IMR-90 (cell line): ENCODE measurements around the gene UBE2V1. TPM values are rescaled to one million over a fixed set of nuclear protein-coding genes. Genes with fewer than 3 reads are reported as not detected.

Source experiments
- ATAC-seq: fragments of 200-7000 bp; cut with Tn5 transposase; 2 replicates; pipeline ENCODE4 v1.9.1; 2020; ENCODE audit warnings: low read depth, mild to moderate bottlenecking, moderate library complexity
- BruUV-seq: library from RNA; stranded (reverse); fragments of 400-500 nt; replicated peaks from 2 replicates; lab custom pipeline; 2021; lab: Mats Ljungman, UMichigan
- CTCF ChIA-PET: fragments of 300-600 bp; formaldehyde crosslinking; extraction: SDS; loops from one replicate; lab custom pipeline; 2021; ENCODE audit warnings: antibody characterized with exemption; lab: Yijun Ruan, JAX
- POLR2A ChIA-PET: fragments of 300-600 bp; sonication (Branson Sonifier 250); formaldehyde crosslinking; loops from one replicate; lab custom pipeline; 2022; ENCODE audit warnings: antibody characterized with exemption; ENCODE audit not compliant: unreplicated experiment; lab: Charles Lee
- DNase-seq: peaks from one replicate; pipeline ENCODE4 v3.0.0; 2013
- H2AFZ ChIP-seq: replicated peaks from 2 replicates; pipeline ENCODE3; 2013; ENCODE audit warnings: low read length, mild to moderate bottlenecking; ENCODE audit not compliant: poor library complexity
- H2AK5ac ChIP-seq: 2 replicates; pipeline ENCODE4 v1.6.1; 2013; ENCODE audit warnings: low read depth, low read length, inconsistent platforms
- H2AK9ac ChIP-seq: replicated peaks from 2 replicates; pipeline ENCODE3; 2013; ENCODE audit warnings: mild to moderate bottlenecking, low read depth, low read length, moderate library complexity; ENCODE audit not compliant: poor library complexity
- H2BK120ac ChIP-seq: 2 replicates; pipeline ENCODE4 v1.6.1; 2013; ENCODE audit warnings: low read depth, low read length, inconsistent platforms
- H2BK15ac ChIP-seq: 3 replicates; pipeline ENCODE4 v1.6.1; 2013; ENCODE audit warnings: low read depth, low read length, inconsistent platforms
- H2BK20ac ChIP-seq: 2 replicates; pipeline ENCODE4 v1.6.1; 2013; ENCODE audit warnings: low read depth, mild to moderate bottlenecking, inconsistent platforms, low read length, moderate library complexity
- H2BK5ac ChIP-seq: 2 replicates; pipeline ENCODE4 v1.6.1; 2013; ENCODE audit warnings: mild to moderate bottlenecking, low read depth, low read length, inconsistent platforms; ENCODE audit not compliant: poor library complexity, severe bottlenecking
- H3K14ac ChIP-seq: replicated peaks from 2 replicates; pipeline ENCODE4 v1.6.1; 2013; ENCODE audit warnings: low read depth, low read length, inconsistent platforms
- H3K18ac ChIP-seq: 2 replicates; pipeline ENCODE4 v1.6.1; 2013; ENCODE audit warnings: low read depth, low read length, control low read depth
- H3K23ac ChIP-seq: 2 replicates; pipeline ENCODE4 v1.6.1; 2013; ENCODE audit warnings: low read depth, low read length, inconsistent platforms
- H3K27ac ChIP-seq: 2 replicates; pipeline ENCODE4 v1.5.1; 2013; ENCODE audit warnings: mild to moderate bottlenecking, control low read depth, low read length; ENCODE audit not compliant: insufficient read depth
- H3K27me3 ChIP-seq: 2 replicates; pipeline ENCODE4 v1.6.1; 2013; ENCODE audit warnings: low read length; ENCODE audit not compliant: control insufficient read depth, insufficient read depth
- H3K36me3 ChIP-seq: 2 replicates; pipeline ENCODE4 v1.6.1; 2013; ENCODE audit warnings: low read length, mixed read lengths; ENCODE audit not compliant: control insufficient read depth, insufficient read depth
- H3K4ac ChIP-seq: 2 replicates; pipeline ENCODE4 v1.6.1; 2013; ENCODE audit warnings: low read depth, low read length, inconsistent platforms
- H3K4me1 ChIP-seq: 2 replicates; pipeline ENCODE4 v1.6.1; 2013; ENCODE audit warnings: low read length, mixed read lengths; ENCODE audit not compliant: control insufficient read depth, insufficient read depth
- H3K4me2 ChIP-seq: 2 replicates; pipeline ENCODE4 v1.6.1; 2013; ENCODE audit warnings: low read depth, mild to moderate bottlenecking, control low read depth, low read length, moderate library complexity
- H3K4me3 ChIP-seq: 2 replicates; pipeline ENCODE4 v1.5.1; 2013; ENCODE audit warnings: low read depth, mild to moderate bottlenecking, control low read depth, low read length, moderate library complexity; ENCODE audit not compliant: insufficient read depth
- H3K56ac ChIP-seq: 2 replicates; pipeline ENCODE4 v1.6.1; 2013; ENCODE audit warnings: low read length, inconsistent platforms; ENCODE audit not compliant: insufficient read depth; ENCODE audit errors: extremely low read depth
- H3K79me1 ChIP-seq, 2 experiments: 2 replicates each; pipeline ENCODE4 v1.6.1; 2013; ENCODE audit warnings: low read length in 2 of 2, inconsistent platforms in 1 of 2, low read depth in 1 of 2
- H3K9ac ChIP-seq: 2 replicates; pipeline ENCODE4 v1.6.1; 2013; ENCODE audit warnings: low read depth, low read length, control low read depth
- H3K9me1 ChIP-seq: 2 replicates; pipeline ENCODE4 v1.6.1; 2013; ENCODE audit warnings: low read length, inconsistent platforms; ENCODE audit not compliant: insufficient read depth
- H3K9me3 ChIP-seq: 2 replicates; pipeline ENCODE4 v1.6.1; 2013; ENCODE audit warnings: low read length; ENCODE audit not compliant: control insufficient read depth, insufficient read depth
- H4K20me1 ChIP-seq: 2 replicates; pipeline ENCODE4 v1.6.1; 2013; ENCODE audit warnings: low read length, inconsistent platforms; ENCODE audit not compliant: insufficient read depth
- H4K5ac ChIP-seq: 2 replicates; pipeline ENCODE4 v1.6.1; 2013; ENCODE audit warnings: mild to moderate bottlenecking, low read depth, low read length, control low read depth
- H4K8ac ChIP-seq, 2 experiments: 2 replicates each; pipeline ENCODE4 v1.6.1; 2013; ENCODE audit warnings: low read depth in 2 of 2, low read length in 2 of 2, control low read depth in 1 of 2, inconsistent platforms in 1 of 2
- H4K91ac ChIP-seq: 2 replicates; pipeline ENCODE4 v1.6.1; 2013; ENCODE audit warnings: low read depth, low read length, inconsistent platforms; ENCODE audit not compliant: insufficient read depth
- BHLHE40 ChIP-seq: fragments of 150-350 bp; IDR thresholded peaks from 2 replicates; pipeline ENCODE4 v1.6.1; 2016; ENCODE audit warnings: mild to moderate bottlenecking, low read depth, low read length
- CEBPB ChIP-seq: IDR thresholded peaks from 2 replicates; pipeline ENCODE4 v1.6.1; 2012; ENCODE audit warnings: low read depth, low read length, improper control_type of control experiment
- CHD1 ChIP-seq: IDR thresholded peaks from 2 replicates; pipeline ENCODE4 v1.6.1; 2012; ENCODE audit warnings: low read depth, low read length, improper control_type of control experiment
- FOS ChIP-seq: fragments of 150-350 bp; IDR thresholded peaks from 2 replicates; pipeline ENCODE4 v1.6.1; 2016; ENCODE audit warnings: low read depth, low read length
- MAFK ChIP-seq: IDR thresholded peaks from 2 replicates; pipeline ENCODE4 v1.6.1; 2012; ENCODE audit warnings: low read depth, low read length, improper control_type of control experiment
- MAZ ChIP-seq: IDR thresholded peaks from 2 replicates; pipeline ENCODE4 v1.6.1; 2012; ENCODE audit warnings: low read depth, mild to moderate bottlenecking, low read length, improper control_type of control experiment, moderate library complexity, borderline replicate concordance
- MXI1 ChIP-seq: IDR thresholded peaks from 2 replicates; pipeline ENCODE4 v1.6.1; 2012; ENCODE audit warnings: low read depth, mild to moderate bottlenecking, low read length, moderate library complexity, borderline replicate concordance
- NFE2L2 ChIP-seq: fragments of 150-350 bp; IDR thresholded peaks from 2 replicates; pipeline ENCODE4 v1.6.1; 2016; ENCODE audit warnings: low read depth, mild to moderate bottlenecking, low read length
- POLR2A ChIP-seq: IDR thresholded peaks from 2 replicates; pipeline ENCODE4 v1.6.1; 2012; ENCODE audit warnings: mild to moderate bottlenecking, low read depth, low read length
- RAD21 ChIP-seq: IDR thresholded peaks from 2 replicates; pipeline ENCODE4 v1.6.1; 2012; ENCODE audit warnings: low read length, improper control_type of control experiment
- RCOR1 ChIP-seq: IDR thresholded peaks from 2 replicates; pipeline ENCODE4 v1.6.1; 2012; ENCODE audit warnings: mild to moderate bottlenecking, low read length, improper control_type of control experiment; ENCODE audit not compliant: insufficient replicate concordance
- RFX5 ChIP-seq: IDR thresholded peaks from 2 replicates; pipeline ENCODE4 v1.8.0; 2012; ENCODE audit warnings: low read depth, mild to moderate bottlenecking, low read length, moderate library complexity
- SMC3 ChIP-seq: fragments of 150-350 bp; IDR thresholded peaks from 2 replicates; pipeline ENCODE4 v1.6.1; 2016; ENCODE audit warnings: low read depth, mild to moderate bottlenecking, antibody characterized with exemption, low read length, moderate library complexity
- WGBS, 2 experiments: methylation state at CpG; one replicate each; pipeline versions ENCODE4 v1.1.5 to v1.1.7; 2013; ENCODE audit warnings: missing lambda C conversion rate in 2 of 2; ENCODE audit not compliant: insufficient read length in 1 of 2; ENCODE audit errors: extremely low coverage in 2 of 2; 5-methylcytosine and 5-hydroxymethylcytosine counted together
- dilution Hi-C: fragments of 300-500 bp; cut with HindIII; formaldehyde crosslinking; loops from one replicate; pipeline ENCODE4 v1.14.3; 2018; ENCODE audit warnings: low sequenced_read_pairs; ENCODE audit not compliant: unreplicated experiment
- in situ Hi-C: fragments of 300-500 bp; cut with MboI; formaldehyde crosslinking; loops from 3 replicates; pipeline ENCODE4 v1.14.3; 2019; ENCODE audit warnings: low sequenced_read_pairs, inconsistent platforms, mixed read lengths
- intact Hi-C: fragments of 100-400 bp; cut with micrococcal nuclease; formaldehyde crosslinking; loops from 2 replicates; pipeline ENCODE4 v1.10.0; 2022
- polyA plus RNA-seq, 3 experiments: library from polyadenylated mRNA; depleted of rRNA; stranded (reverse); fragments of >200 nt; gene quantifications; 2 replicates each; pipeline ENCODE4 v1.2.3, GENCODE V29; 2012; ENCODE audit warnings: low replicate concordance in 1 of 3
- total RNA-seq: library from RNA; depleted of rRNA; stranded (reverse); fragments of >200 nt; gene quantifications from 2 replicates; pipeline ENCODE4 v1.2.3, GENCODE V29; 2012
- TF ChIP-seq, protein P1 (sequence below): fragments of 150-350 bp; IDR thresholded peaks from 2 replicates; pipeline ENCODE4 v1.6.1; 2017; ENCODE audit warnings: mild to moderate bottlenecking, antibody characterized with exemption, low read length, low read depth
- TF ChIP-seq, protein P2 (sequence below): conservative IDR thresholded peaks from 2 replicates; pipeline ENCODE4 v1.5.1; 2012; ENCODE audit warnings: mild to moderate bottlenecking, low read depth, low read length, improper control_type of control experiment
- TF ChIP-seq, protein P3 (sequence below): fragments of 150-350 bp; IDR thresholded peaks from 2 replicates; pipeline ENCODE4 v1.6.1; 2016; ENCODE audit warnings: low read depth, mild to moderate bottlenecking, low read length, moderate library complexity, borderline replicate concordance

UBE2V1 gene
- total and polyA plus RNA-seq, 2 of the 4 experiments (the other 2 are of a cell fraction): 20.1 to 138 TPM

GRCh38 chr20:50036703-50037102, 76.2 kb downstream of the UBE2V1 start:
- Histone ChIP-seq H4K8ac (no peak overlapping the region), H2BK20ac (no peak overlapping the region), H3K4me3 (no peak overlapping the region), H2BK120ac (no peak overlapping the region), H3K4ac (no peak overlapping the region), H2BK15ac (no peak overlapping the region), H3K23ac (no peak overlapping the region), H3K79me1 (no peaks in the 10 kb centered on the region), H3K56ac (no peak overlapping the region), H3K27ac (no peak overlapping the region), H3K4me1 (peaks cover 11% of the 10 kb centered on the region), H2BK5ac (no peak overlapping the region), H4K91ac (0 out of 2 replicates have a peak overlapping the region, but pooled peaks have one; percentile 21), H3K9ac (no peak overlapping the region), H2AK5ac (peak overlapping the region; percentile 38; the same call in 1 of the 2 replicates), H2AFZ (no peak overlapping the region), H3K4me2 (no peak overlapping the region), H3K36me3 (no peaks in the 10 kb centered on the region), H3K9me3 (no peaks in the 10 kb centered on the region), H3K9me1 (peaks cover 6% of the 10 kb centered on the region), H4K20me1 (no peaks in the 10 kb centered on the region; the same call in 1 of the 2 replicates), H2AK9ac (no peak overlapping the region), H3K27me3 (no peaks in the 10 kb centered on the region), H3K18ac (no peak overlapping the region), H4K5ac (no peak overlapping the region), H3K14ac (no peak overlapping the region)
- ATAC-seq (no peak), DNase-seq (no peak)
- ChIA-PET CTCF (no interaction called here), POLR2A (no interaction called here)
- no CpG with 5 or more reads among the region's 3 CpGs for WGBS, 2 experiments
- BruUV-seq: no TSS peak
- in situ Hi-C loops: no loop called here
- intact Hi-C loops: no loop called here
- dilution Hi-C loops: no loop called here
- no peak for TF ChIP-seq MAZ
- TF ChIP-seq, protein P1, sequence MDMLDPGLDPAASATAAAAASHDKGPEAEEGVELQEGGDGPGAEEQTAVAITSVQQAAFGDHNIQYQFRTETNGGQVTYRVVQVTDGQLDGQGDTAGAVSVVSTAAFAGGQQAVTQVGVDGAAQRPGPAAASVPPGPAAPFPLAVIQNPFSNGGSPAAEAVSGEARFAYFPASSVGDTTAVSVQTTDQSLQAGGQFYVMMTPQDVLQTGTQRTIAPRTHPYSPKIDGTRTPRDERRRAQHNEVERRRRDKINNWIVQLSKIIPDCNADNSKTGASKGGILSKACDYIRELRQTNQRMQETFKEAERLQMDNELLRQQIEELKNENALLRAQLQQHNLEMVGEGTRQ: no peak
- TF ChIP-seq, protein P2, sequence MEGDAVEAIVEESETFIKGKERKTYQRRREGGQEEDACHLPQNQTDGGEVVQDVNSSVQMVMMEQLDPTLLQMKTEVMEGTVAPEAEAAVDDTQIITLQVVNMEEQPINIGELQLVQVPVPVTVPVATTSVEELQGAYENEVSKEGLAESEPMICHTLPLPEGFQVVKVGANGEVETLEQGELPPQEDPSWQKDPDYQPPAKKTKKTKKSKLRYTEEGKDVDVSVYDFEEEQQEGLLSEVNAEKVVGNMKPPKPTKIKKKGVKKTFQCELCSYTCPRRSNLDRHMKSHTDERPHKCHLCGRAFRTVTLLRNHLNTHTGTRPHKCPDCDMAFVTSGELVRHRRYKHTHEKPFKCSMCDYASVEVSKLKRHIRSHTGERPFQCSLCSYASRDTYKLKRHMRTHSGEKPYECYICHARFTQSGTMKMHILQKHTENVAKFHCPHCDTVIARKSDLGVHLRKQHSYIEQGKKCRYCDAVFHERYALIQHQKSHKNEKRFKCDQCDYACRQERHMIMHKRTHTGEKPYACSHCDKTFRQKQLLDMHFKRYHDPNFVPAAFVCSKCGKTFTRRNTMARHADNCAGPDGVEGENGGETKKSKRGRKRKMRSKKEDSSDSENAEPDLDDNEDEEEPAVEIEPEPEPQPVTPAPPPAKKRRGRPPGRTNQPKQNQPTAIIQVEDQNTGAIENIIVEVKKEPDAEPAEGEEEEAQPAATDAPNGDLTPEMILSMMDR: no peak
- no peak for TF ChIP-seq FOS
- no peak for TF ChIP-seq RFX5
- TF ChIP-seq CEBPB: no peak
- no peak for TF ChIP-seq SMC3
- TF ChIP-seq RAD21: no peak
- TF ChIP-seq CHD1: no peak
- TF ChIP-seq NFE2L2: no peak
- TF ChIP-seq RCOR1: no peak
- TF ChIP-seq MXI1: no peak
- TF ChIP-seq, protein P3, sequence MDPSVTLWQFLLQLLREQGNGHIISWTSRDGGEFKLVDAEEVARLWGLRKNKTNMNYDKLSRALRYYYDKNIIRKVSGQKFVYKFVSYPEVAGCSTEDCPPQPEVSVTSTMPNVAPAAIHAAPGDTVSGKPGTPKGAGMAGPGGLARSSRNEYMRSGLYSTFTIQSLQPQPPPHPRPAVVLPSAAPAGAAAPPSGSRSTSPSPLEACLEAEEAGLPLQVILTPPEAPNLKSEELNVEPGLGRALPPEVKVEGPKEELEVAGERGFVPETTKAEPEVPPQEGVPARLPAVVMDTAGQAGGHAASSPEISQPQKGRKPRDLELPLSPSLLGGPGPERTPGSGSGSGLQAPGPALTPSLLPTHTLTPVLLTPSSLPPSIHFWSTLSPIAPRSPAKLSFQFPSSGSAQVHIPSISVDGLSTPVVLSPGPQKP: no peak
- no peak for TF ChIP-seq MAFK
- no peak for TF ChIP-seq POLR2A
- no peak for TF ChIP-seq BHLHE40
